Neural progenitor cell (in vitro differentiated cells): ENCODE results near the gene AGR2.

Source experiments
- EZH2 ChIP-seq: fragments of 200-600 bp; sonication (generic); IDR thresholded peaks from 2 replicates; pipeline ENCODE4 v1.6.1; 2017; ENCODE audit warnings: antibody characterized with exemption, mild to moderate bottlenecking, moderate library complexity
- EZH2phosphoT487 ChIP-seq: fragments of 200-600 bp; sonication (generic); IDR thresholded peaks from 2 replicates; pipeline ENCODE4 v1.6.1; 2017; ENCODE audit warnings: antibody characterized with exemption
- TF ChIP-seq, protein P1 (sequence below): fragments of 200-600 bp; sonication (generic); IDR thresholded peaks from 2 replicates; pipeline ENCODE4 v1.5.1; 2017; ENCODE audit warnings: antibody characterized with exemption, mild to moderate bottlenecking

DNA sequence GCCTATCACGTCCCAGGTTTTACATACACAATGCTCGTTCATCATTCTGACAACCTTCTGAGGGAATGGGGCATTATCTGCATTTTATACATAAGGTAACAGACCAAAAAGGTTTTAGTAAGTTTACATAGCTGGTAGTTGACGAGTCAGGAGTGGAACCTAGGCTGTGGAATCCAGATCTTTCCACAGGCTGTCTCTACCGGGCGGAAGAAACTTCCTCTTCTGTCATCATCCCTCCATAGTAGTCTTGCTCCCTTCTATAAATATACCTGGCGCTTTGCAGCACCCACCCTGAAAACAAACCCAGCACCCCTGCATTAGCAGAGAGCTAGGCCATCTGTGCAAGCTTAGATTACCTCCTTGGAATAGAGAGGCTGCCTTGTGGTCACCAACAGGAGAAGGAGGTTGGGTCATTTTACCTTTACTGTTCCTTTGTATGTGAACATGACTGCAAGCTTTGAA lies 49.9 kb downstream of the AGR2 start:
- TF ChIP-seq EZH2 (no peak), EZH2phosphoT487 (no peak)
- TF ChIP-seq, protein P1, sequence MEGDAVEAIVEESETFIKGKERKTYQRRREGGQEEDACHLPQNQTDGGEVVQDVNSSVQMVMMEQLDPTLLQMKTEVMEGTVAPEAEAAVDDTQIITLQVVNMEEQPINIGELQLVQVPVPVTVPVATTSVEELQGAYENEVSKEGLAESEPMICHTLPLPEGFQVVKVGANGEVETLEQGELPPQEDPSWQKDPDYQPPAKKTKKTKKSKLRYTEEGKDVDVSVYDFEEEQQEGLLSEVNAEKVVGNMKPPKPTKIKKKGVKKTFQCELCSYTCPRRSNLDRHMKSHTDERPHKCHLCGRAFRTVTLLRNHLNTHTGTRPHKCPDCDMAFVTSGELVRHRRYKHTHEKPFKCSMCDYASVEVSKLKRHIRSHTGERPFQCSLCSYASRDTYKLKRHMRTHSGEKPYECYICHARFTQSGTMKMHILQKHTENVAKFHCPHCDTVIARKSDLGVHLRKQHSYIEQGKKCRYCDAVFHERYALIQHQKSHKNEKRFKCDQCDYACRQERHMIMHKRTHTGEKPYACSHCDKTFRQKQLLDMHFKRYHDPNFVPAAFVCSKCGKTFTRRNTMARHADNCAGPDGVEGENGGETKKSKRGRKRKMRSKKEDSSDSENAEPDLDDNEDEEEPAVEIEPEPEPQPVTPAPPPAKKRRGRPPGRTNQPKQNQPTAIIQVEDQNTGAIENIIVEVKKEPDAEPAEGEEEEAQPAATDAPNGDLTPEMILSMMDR: no peak
